Measurements from ENCODE around the gene FTCDNL1. TPM values are rescaled to one million over a fixed set of nuclear protein-coding genes. Genes with fewer than 3 reads are reported as not detected.
A peak's percentile ranks its signal among the peaks of the same experiment; 100 is the strongest.

FTCDNL1 gene
- total RNA-seq, result 2.2 TPM

DNA sequence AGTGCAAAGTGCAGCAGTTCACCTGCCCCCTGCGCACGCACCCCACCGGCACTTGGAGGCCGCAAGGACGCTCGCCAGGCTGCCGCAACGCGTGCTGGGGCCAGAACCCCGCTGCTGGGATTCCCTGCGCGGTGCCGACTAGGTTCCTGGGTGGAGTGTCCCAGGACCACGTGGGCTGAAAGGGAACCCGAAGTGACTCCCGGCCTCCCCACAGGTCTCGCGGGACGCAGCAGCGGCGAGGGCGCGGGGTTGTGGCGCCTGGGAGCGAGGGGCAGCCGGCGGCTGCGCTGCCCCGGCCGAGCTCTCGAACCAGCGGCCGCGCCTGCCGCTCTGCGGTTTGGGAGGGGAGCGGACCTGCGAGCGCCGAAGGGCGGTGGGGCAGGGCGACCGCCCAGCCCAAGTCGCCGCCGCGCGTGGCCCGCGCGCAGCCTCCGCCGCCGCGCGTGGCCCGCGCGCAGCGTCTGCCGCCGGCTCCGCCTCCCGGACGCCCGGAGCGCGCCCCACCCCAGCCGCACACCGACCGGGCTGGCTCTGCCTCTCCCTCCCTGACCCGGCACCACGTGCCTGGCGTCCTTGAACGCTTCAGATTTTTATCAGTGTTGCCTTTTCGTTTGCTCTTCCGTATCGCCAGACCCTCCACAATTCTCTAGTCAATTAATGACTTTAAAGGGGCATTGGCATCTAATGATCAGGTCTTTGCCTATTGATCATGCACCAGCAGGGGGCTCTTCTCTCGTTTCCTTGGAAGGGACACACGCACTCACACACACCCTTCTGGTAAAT is at the start of gene FTCDNL1:
TSS of gene FTCDNL1 (minus strand) at position 475 of the 783 bp plus-strand sequence. CDS start 2,230 bp downstream, outside the sequence.
- peak; percentile 54 for DNase-seq

DNA sequence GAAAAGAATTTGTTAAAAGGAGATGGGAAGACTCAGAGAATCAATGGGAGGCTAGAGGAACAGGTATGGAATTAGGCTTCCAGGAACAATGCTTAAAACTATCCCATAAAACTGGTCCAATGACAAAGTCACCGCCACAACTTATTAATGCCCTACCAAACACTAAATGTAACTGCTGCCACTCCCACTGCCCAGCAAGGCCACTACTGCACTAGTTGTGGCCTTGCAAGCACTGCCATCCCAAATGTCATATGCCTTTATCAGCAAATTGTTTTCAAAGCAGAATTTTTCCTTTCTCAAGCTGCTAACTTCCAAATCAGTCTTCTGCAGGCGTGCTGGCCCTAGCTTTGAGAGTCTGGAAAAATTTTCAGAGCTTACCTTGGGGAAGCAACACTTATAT is 45.6 kb upstream of the FTCDNL1 start:
- no peak for DNase-seq

GRCh38 chr2:199895406-199895805 is 44.4 kb upstream of the FTCDNL1 start:
- no peak for DNase-seq

GRCh38 chr2:199883474-199884212 is 32.7 kb upstream of the FTCDNL1 start:
- no peak for DNase-seq

- no peak for DNase-seq
Measured at GRCh38 chr2:199882667-199883066, 31.7 kb upstream of the FTCDNL1 start.

GRCh38 chr2:199875400-199875799 is 24.4 kb upstream of the FTCDNL1 start:
- DNase-seq, result no peak

DNA sequence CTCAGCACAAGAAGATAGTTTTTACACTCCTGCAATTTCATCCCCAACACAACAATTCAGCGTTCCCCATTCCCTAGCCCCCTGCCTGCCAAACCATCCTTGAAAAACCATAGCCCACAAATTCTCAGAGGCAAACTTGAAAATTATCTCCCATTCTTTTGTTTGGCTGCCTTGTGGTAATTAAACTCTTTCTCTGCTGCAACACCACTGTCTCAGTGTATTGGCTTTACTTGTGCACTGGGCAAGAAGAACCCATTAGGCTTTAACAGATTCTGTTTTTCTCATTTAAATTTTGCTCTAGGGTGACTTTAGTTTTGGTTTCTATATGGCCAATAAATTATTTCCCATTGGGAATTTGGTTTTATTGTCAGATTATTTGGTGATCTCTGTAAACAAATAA is 23.2 kb upstream of the FTCDNL1 start:
- DNase-seq, result no peak

- DNase-seq, result no peak
Measured at GRCh38 chr2:199870581-199870980, 19.6 kb upstream of the FTCDNL1 start.

- no peak for DNase-seq
Measured at GRCh38 chr2:199869653-199870052, 18.7 kb upstream of the FTCDNL1 start.

GRCh38 chr2:199869227-199869541 is 18.2 kb upstream of the FTCDNL1 start:
- DNase-seq, result no peak

DNA sequence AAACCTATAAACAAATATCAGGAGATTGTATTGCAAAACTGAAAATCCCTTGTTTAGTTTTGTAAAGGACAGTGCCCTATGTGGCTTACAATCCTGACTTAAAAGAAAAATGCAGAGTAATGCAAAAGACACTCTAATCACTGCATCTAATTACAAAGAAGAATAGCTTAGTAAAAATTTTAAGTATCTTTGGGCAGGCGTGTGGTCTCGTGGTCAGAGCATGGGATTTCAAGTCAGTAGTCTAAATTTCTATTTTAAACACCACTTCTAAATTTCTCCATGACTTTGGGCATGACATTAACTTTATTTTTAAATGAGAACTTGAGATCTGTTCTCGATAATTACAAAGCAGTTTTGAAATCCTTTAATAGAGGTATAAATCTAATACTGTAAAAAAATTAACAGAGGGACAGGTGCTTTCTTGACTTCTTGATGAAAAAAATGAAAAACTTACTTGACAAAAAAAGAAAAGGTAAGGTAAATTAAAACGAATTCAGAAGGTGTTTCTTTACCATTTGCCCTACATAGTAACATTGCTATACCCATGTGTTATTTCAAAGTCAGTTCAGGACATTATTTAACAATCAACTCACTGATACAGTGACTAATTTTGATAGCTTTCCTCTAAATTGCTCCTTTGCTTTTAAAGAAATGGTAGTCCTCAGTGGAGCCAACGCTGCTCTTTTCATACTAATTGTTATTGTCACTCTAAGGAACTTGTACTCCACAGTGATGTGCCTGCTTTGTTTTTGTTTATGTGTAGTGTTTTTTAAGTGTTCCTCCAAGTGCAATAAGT is 17.6 kb upstream of the FTCDNL1 start:
- no peak for DNase-seq

GRCh38 chr2:199865905-199866304 is 14.9 kb upstream of the FTCDNL1 start:
- no peak for DNase-seq

DNA sequence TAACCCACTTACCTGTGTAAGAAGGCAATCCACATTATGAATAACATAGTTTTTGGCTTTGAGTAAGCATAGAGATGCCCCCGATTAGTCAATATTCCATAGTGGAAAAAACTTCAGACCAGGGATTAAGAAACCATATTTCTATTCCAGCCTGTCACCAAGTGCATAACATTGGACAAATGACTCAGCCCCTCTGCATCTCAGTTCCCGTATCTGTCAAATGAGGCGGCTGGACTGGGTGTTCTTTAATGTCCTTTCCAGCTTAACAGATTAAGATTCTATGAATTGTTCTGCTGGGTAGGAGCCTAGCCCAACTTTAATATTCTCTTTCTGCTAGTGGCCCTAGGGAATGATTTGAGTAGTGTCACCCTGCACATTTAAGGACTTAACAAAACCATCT is 11.8 kb upstream of the FTCDNL1 start:
- DNase-seq, result no peak

GRCh38 chr2:199861132-199861774 is 10.3 kb upstream of the FTCDNL1 start:
- DNase-seq, result peak; percentile 36

- DNase-seq, result no peak
Measured at GRCh38 chr2:199855812-199856211, 4.8 kb upstream of the FTCDNL1 start.

- no peak for DNase-seq
Measured at GRCh38 chr2:199851883-199852282, 891 bp upstream of the FTCDNL1 start.

- no peak for DNase-seq
Measured at GRCh38 chr2:199851501-199851810, 464 bp upstream of the FTCDNL1 start.

- DNase-seq, result peak; percentile 25
Measured at GRCh38 chr2:199850218-199850717, 724 bp downstream of the FTCDNL1 start.

DNA sequence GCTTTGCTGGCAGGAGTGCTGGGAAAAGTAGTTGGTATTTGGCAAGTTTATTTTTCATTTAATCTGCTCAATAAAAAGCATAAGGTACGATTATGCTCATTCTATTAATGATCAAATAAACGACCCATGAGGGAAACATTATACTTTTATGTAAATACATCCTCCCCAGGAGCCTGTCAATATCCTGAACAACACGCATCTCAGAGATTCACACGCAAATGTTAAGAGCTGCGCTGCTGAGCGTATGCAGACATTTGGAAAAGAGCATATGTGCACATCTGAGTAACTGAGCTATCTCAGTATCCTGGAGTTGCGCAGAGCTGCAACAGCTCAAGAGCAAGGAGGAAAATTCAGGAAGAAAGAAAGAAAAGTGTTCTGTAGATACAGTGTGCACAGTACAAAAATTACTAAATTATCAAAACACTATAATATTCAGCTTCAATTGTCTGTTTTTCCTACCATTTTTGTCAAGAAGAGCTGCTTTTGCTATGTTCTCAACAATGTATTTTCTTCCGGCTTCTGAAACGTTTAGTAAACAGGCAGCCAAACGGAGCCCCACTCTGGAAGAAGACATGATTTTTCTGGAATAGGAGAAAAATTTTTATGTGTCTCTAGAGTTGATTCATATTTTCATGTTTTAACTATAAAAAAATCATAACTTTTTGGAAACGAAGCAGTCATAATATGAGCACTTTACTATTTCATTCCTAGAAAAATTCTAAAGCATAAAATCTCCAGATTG is 2.4 kb downstream of the FTCDNL1 start:
- no peak for DNase-seq

DNA sequence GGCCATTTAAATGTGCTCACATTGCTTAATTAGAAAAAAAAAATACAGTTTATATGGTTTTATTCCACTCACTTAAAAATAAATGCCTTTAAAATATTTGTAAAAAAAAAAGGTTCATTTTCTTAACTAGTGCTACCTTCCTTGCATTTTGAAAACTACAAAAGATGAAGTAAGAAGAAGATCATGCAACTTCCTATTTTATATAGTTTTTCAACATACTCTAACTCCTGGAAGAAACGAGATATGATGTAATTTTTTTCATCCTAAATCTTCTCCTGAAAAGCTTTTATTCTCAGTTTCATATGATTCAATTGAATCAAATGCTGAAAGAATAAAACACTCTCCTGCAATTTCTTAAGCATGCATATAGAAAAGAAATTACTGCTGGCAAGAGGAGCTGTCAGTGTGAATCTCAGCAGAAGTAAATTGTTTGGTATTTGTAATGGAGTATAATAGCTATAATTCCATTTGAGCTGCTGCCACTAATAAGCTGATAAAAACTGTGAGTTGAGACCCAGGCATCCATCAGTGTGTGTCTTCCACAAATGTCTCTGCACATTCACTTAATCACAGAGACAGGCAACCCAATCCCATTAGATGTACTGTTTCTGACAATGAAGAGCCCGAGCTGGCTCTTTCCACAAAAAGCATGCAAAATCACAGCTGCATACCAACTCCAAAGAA is 3.7 kb downstream of the FTCDNL1 start:
- no peak for DNase-seq
